ENCODE measurements around the gene KLF7. TPM values are rescaled to one million over a fixed set of nuclear protein-coding genes. Genes with fewer than 3 reads are reported as not detected.

KLF7 gene
- total RNA-seq (10 to 100 TPM; 14.4 to 68.1 (median 37.1) TPM), polyA plus RNA-seq (10 to 100 TPM in 1 of 2 donors, 1 to 10 TPM in 1; 9.5 to 31.2 TPM)
- long read RNA-seq, donor 1, full-length matches to known transcripts = 7 of 59 reads
- long read RNA-seq, donor 1, partial matches to known transcripts = 49 of 59 reads
- long read RNA-seq, donor 1, other reads (novel, unspliced or antisense) = 3 of 59 reads
- long read RNA-seq, donor 2, full-length matches to known transcripts = 6 of 13 reads
- long read RNA-seq, donor 2, partial matches to known transcripts = 7 of 13 reads
- long read RNA-seq, donor 2, other reads (novel, unspliced or antisense) = 0 of 13 reads
- long read RNA-seq, donor 3, full-length matches to known transcripts = 11 of 21 reads
- long read RNA-seq, donor 3, partial matches to known transcripts = 7 of 21 reads
- long read RNA-seq, donor 3, other reads (novel, unspliced or antisense) = 3 of 21 reads

- peak within 1 kb of the TSS; percentile 100 for H3K27ac ChIP-seq
- intact Hi-C loops (cut with DNase I) = loop anchor here in 2 of 4 donors (5.0 to 10.0 kb wide), 4 partner anchors 33 to 181 kb away; no protein-coding TSS in a partner anchor
- peak; percentile 49 to 68 (median 64) for DNase-seq
Measured at GRCh38 chr2:207165121-207166038, at the start of gene KLF7. Gene KLF7, minus strand, starts transcription at chr2:207165948. Its CDS starts 380 bp downstream, at chr2:207165568.

GRCh38 chr2:207215308-207215707 lies 49.6 kb upstream of the KLF7 start:
- intact Hi-C loops (cut with DNase I) = no loop called here
- Histone ChIP-seq H3K36me3 (no peaks in the 10 kb centered on the region), H3K27me3 (no peaks in the 10 kb centered on the region), H3K9me3 (no peaks in the 10 kb centered on the region), H3K4me3 (no peak overlapping the region), H3K27ac (no peak overlapping the region), H3K4me1 (ENCODE audit: insufficient read depth) (no peaks in the 10 kb centered on the region)
- no peak for DNase-seq
- TF ChIP-seq POLR2A (IDR thresholded peaks at IDR 0.05) (no peak), EP300 (IDR thresholded peaks at IDR 0.05) (no peak)
- TF ChIP-seq, protein P1, sequence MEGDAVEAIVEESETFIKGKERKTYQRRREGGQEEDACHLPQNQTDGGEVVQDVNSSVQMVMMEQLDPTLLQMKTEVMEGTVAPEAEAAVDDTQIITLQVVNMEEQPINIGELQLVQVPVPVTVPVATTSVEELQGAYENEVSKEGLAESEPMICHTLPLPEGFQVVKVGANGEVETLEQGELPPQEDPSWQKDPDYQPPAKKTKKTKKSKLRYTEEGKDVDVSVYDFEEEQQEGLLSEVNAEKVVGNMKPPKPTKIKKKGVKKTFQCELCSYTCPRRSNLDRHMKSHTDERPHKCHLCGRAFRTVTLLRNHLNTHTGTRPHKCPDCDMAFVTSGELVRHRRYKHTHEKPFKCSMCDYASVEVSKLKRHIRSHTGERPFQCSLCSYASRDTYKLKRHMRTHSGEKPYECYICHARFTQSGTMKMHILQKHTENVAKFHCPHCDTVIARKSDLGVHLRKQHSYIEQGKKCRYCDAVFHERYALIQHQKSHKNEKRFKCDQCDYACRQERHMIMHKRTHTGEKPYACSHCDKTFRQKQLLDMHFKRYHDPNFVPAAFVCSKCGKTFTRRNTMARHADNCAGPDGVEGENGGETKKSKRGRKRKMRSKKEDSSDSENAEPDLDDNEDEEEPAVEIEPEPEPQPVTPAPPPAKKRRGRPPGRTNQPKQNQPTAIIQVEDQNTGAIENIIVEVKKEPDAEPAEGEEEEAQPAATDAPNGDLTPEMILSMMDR (IDR thresholded peaks at IDR 0.05) = no peak
- 58 to 86% (median 75%) methylated on average over 2 of the region's 2 CpGs for WGBS, 3 donors

More at GRCh38 chr2:207165121-207166038, at the start of gene KLF7:
- H3K9me3 ChIP-seq = no peaks in the 10 kb centered on the region
- no peaks in the 10 kb centered on the region for H3K36me3 ChIP-seq
- WGBS, 3 donors = 0% methylated on average over 36 of the region's 36 CpGs
- H3K4me3 ChIP-seq = peak within 1 kb of the TSS; percentile 94
- no peaks in the 10 kb centered on the region for H3K27me3 ChIP-seq
- peaks cover 9% of the 10 kb centered on the region for H3K4me1 ChIP-seq (ENCODE audit: insufficient read depth)
- TF ChIP-seq POLR2A (IDR thresholded peaks at IDR 0.05) (no peak), EP300 (IDR thresholded peaks at IDR 0.05) (no peak)
- TF ChIP-seq, protein P1 (IDR thresholded peaks at IDR 0.05) = no peak

DNA sequence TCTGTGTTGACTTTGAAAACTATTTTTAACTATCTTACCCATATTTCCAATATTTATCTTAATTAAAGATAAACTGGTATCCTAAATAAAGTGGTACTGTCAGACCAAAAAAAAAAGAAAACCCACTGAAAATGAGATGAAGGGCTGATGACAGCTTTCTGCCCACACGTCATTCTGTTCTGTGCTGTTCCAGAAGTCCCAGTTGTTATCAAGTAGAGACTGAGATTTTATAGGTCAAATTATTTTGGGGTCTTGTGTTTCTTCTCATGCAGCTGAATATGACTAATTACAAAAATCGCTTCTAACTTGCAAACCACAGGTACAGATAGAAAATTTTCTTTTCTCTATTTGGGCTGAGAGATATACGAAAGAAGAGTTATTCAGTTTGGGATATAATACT lies 48.7 kb upstream of the KLF7 start:
- H3K4me1 ChIP-seq (ENCODE audit: insufficient read depth) = no peaks in the 10 kb centered on the region
- no peaks in the 10 kb centered on the region for H3K27me3 ChIP-seq
- intact Hi-C loops (cut with DNase I) = no loop called here
- no peaks in the 10 kb centered on the region for H3K36me3 ChIP-seq
- H3K4me3 ChIP-seq = no peak overlapping the region
- 75 to 83% (median 79%) methylated on average over 3 of the region's 3 CpGs for WGBS, 3 donors
- DNase-seq = no peak
- TF ChIP-seq, protein P1 (IDR thresholded peaks at IDR 0.05) = no peak
- no peak for TF ChIP-seq POLR2A (IDR thresholded peaks at IDR 0.05)
- no peak for TF ChIP-seq EP300 (IDR thresholded peaks at IDR 0.05)
- no peak overlapping the region for H3K27ac ChIP-seq
- H3K9me3 ChIP-seq = no peaks in the 10 kb centered on the region

- no peak for DNase-seq
- no peaks in the 10 kb centered on the region for H3K9me3 ChIP-seq
- H3K27me3 ChIP-seq = no peaks in the 10 kb centered on the region
- no peaks in the 10 kb centered on the region for H3K36me3 ChIP-seq
- 85 to 86% (median 85%) methylated on average over 3 of the region's 3 CpGs for WGBS, 3 donors
- TF ChIP-seq EP300 (IDR thresholded peaks at IDR 0.05) = no peak
- TF ChIP-seq, protein P1 (IDR thresholded peaks at IDR 0.05) = no peak
- TF ChIP-seq POLR2A (IDR thresholded peaks at IDR 0.05) = no peak
- intact Hi-C loops (cut with DNase I) = loop anchor here in 1 of 4 donors (10.0 kb wide), 1 partner anchor 259 kb away; no protein-coding TSS in a partner anchor
- no peak overlapping the region for H3K27ac ChIP-seq
- H3K4me3 ChIP-seq = no peak overlapping the region
- no peaks in the 10 kb centered on the region for H3K4me1 ChIP-seq (ENCODE audit: insufficient read depth)
Measured at GRCh38 chr2:207206011-207206410, 40.3 kb upstream of the KLF7 start.
